ENCODE measurements around the gene FAM111B. TPM values are rescaled to one million over a fixed set of nuclear protein-coding genes. Genes with fewer than 3 reads are reported as not detected.
"Not testable (repeated sequence)": the region's sequence is repeated elsewhere in the genome, so short reads cannot be mapped to it uniquely, and the experiment has no call there.

FAM111B gene
- 10 to 100 TPM; 11.1 to 15.6 (median 13.4) TPM for polyA plus RNA-seq (ENCODE audit: insufficient read length in 4 of 4)

GRCh38 chr11:59106363-59107336 is at the start of gene FAM111B:
Gene FAM111B (plus strand): TSS chr11:59107237. CDS start chr11:59109626, 2,389 bp downstream.
- DNase-seq (ENCODE audit: low read depth in 4 of 4, low spot score in 3 of 4), result peak; percentile 62 to 78 (median 75)

GRCh38 chr11:59058120-59059033 is 48.7 kb upstream of the FAM111B start:
- DNase-seq (ENCODE audit: low read depth in 4 of 4, low spot score in 3 of 4), result peak; percentile 65 to 83 (median 76)

GRCh38 chr11:59060096-59060495 is 46.9 kb upstream of the FAM111B start:
- DNase-seq (ENCODE audit: low read depth in 4 of 4, low spot score in 3 of 4), result not testable (repeated sequence)

- DNase-seq (ENCODE audit: low read depth in 4 of 4, low spot score in 3 of 4), result no peak
Observed at GRCh38 chr11:59062602-59063529, 44.2 kb upstream of the FAM111B start.

- not testable (repeated sequence) for DNase-seq (ENCODE audit: low read depth in 4 of 4, low spot score in 3 of 4)
Observed at GRCh38 chr11:59063996-59064727, 42.9 kb upstream of the FAM111B start.

- no peak for DNase-seq (ENCODE audit: low read depth in 4 of 4, low spot score in 3 of 4)
Observed at GRCh38 chr11:59069087-59069486, 38.0 kb upstream of the FAM111B start.

GRCh38 chr11:59076876-59077571 is 30.0 kb upstream of the FAM111B start:
- DNase-seq (ENCODE audit: low read depth in 4 of 4, low spot score in 3 of 4), result no peak

GRCh38 chr11:59078435-59078834 is 28.6 kb upstream of the FAM111B start:
- DNase-seq (ENCODE audit: low read depth in 4 of 4, low spot score in 3 of 4), result no peak

- DNase-seq (ENCODE audit: low read depth in 4 of 4, low spot score in 3 of 4), result no peak
Observed at GRCh38 chr11:59079086-59079485, 28.0 kb upstream of the FAM111B start.

- not testable (repeated sequence) for DNase-seq (ENCODE audit: low read depth in 4 of 4, low spot score in 3 of 4)
Observed at GRCh38 chr11:59080421-59080820, 26.6 kb upstream of the FAM111B start.

- DNase-seq (ENCODE audit: low read depth in 4 of 4, low spot score in 3 of 4), result not testable (repeated sequence)
Observed at GRCh38 chr11:59081430-59082020, 25.5 kb upstream of the FAM111B start.

- not testable (repeated sequence) for DNase-seq (ENCODE audit: low read depth in 4 of 4, low spot score in 3 of 4)
Observed at GRCh38 chr11:59086007-59086406, 21.0 kb upstream of the FAM111B start, which contains the start of gene GLYATL1B. Gene GLYATL1B (plus strand): TSS chr11:59086307. CDS start chr11:59086307, 0 bp downstream.

GRCh38 chr11:59088162-59088561 is 18.9 kb upstream of the FAM111B start:
- no peak for DNase-seq (ENCODE audit: low read depth in 4 of 4, low spot score in 3 of 4)

- not testable (repeated sequence) for DNase-seq (ENCODE audit: low read depth in 4 of 4, low spot score in 3 of 4)
Observed at GRCh38 chr11:59093576-59093975, 13.5 kb upstream of the FAM111B start.

- not testable (repeated sequence) for DNase-seq (ENCODE audit: low read depth in 4 of 4, low spot score in 3 of 4)
Observed at GRCh38 chr11:59095225-59095624, 11.8 kb upstream of the FAM111B start.

GRCh38 chr11:59095972-59096575 is 11.0 kb upstream of the FAM111B start:
- DNase-seq (ENCODE audit: low read depth in 4 of 4, low spot score in 3 of 4), result not testable (repeated sequence)

GRCh38 chr11:59097113-59097708 is 9.8 kb upstream of the FAM111B start:
- peak in 2 of 4 donors; percentile 18 to 38 for DNase-seq (ENCODE audit: low read depth in 4 of 4, low spot score in 3 of 4)

All from right renal pelvis (tissue), 4 donors.